Transverse colon (tissue), 4 donors: ENCODE measurements around the gene NUP85. TPM values are rescaled to one million over a fixed set of nuclear protein-coding genes. Genes with fewer than 3 reads are reported as not detected.

Source experiments
- DNase-seq: peaks from one replicate; pipeline ENCODE4 v3.0.0-alpha.2; 2019
- H3K27ac ChIP-seq, 4 donors: fragments of 200-600 bp; sonication (generic); 2 replicates each; pipeline ENCODE4 v1.5.1; 2016 to 2018; ENCODE audit warnings: inconsistent platforms in 4 of 4
- H3K27me3 ChIP-seq: fragments of 200-600 bp; sonication (generic); 2 replicates; pipeline ENCODE4 v1.5.1; 2017; ENCODE audit warnings: inconsistent platforms
- H3K36me3 ChIP-seq, 4 donors: fragments of 200-600 bp; sonication (generic); 2 replicates each; pipeline ENCODE4 v1.5.1; 2017 to 2019; ENCODE audit warnings: inconsistent platforms in 4 of 4
- H3K4me1 ChIP-seq, 4 donors: fragments of 200-600 bp; sonication (generic); 2 replicates each; pipeline ENCODE4 v1.5.1; 2017 to 2020; ENCODE audit warnings: inconsistent platforms in 4 of 4
- H3K4me3 ChIP-seq, 4 donors: fragments of 200-600 bp; sonication (generic); 1 replicate in 1 of 4; 2 replicates in 3 of 4; pipeline versions ENCODE4 v1.5.1 to v1.6.1; 2017 to 2019; ENCODE audit warnings: inconsistent platforms in 4 of 4
- H3K9me3 ChIP-seq, 2 donors: fragments of 200-600 bp; sonication (generic); 2 replicates each; pipeline ENCODE4 v1.5.1; 2017 to 2019; ENCODE audit warnings: inconsistent platforms in 2 of 2
- EP300 ChIP-seq: sonication (generic); formaldehyde crosslinking; IDR thresholded peaks from one replicate; pipeline ENCODE4 v1.6.1; 2017; ENCODE audit warnings: antibody characterized with exemption, low read depth
- POLR2A ChIP-seq: fragments of 450-650 bp; IDR thresholded peaks from one replicate; pipeline ENCODE4 v1.6.1; 2016; ENCODE audit warnings: antibody characterized with exemption, mild to moderate bottlenecking, moderate library complexity
- POLR2AphosphoS5 ChIP-seq, 3 donors: sonication (generic); formaldehyde crosslinking; IDR thresholded peaks; one replicate each; pipeline ENCODE4 v1.6.1; 2016; ENCODE audit warnings: antibody characterized with exemption in 3 of 3
- WGBS, 2 donors: methylation state at CpG; one replicate each; pipeline ENCODE4 v1.1.5; 2018; ENCODE audit warnings: low coverage in 1 of 2; 5-methylcytosine and 5-hydroxymethylcytosine counted together
- in situ Hi-C, 4 donors: fragments of 200-750 bp; cut with MboI; loops; one replicate each; pipeline versions ENCODE4 v1.15.0 to v1.15.1; 2017; ENCODE audit warnings: low sequenced_read_pairs in 3 of 4, low pct_ligation_motif_present in 1 of 4, low pct_unique_long_range_greater_than_20kb in 1 of 4
- intact Hi-C: fragments of 100-400 bp; cut with DNase I; formaldehyde crosslinking; loops from one replicate; pipeline ENCODE4 v1.15.1; 2023; ENCODE audit warnings: low total_unique reads
- total RNA-seq, 4 donors: library from RNA; depleted of rRNA; stranded (reverse); fragments of >200 nt; gene quantifications; one replicate each; pipeline ENCODE4 v1.1.0, GENCODE V29; 2016
- TF ChIP-seq, protein P1 (sequence below), 5 experiments: fragments of 200-600 bp in 3 of 5; fragments of 450-650 bp in 2 of 5; sonication (generic) in 3 of 5; IDR thresholded peaks; 1 replicate in 2 of 5; 2 replicates in 3 of 5; pipeline ENCODE4 v1.5.1; 2016 to 2017; ENCODE audit warnings: antibody characterized with exemption in 5 of 5, inconsistent platforms in 3 of 5, mild to moderate bottlenecking in 2 of 5, moderate library complexity in 1 of 5

The NUP85 gene
- total RNA-seq, 4 donors from 2014 or later: 13.1 to 204 (median 31.8) TPM

DNA sequence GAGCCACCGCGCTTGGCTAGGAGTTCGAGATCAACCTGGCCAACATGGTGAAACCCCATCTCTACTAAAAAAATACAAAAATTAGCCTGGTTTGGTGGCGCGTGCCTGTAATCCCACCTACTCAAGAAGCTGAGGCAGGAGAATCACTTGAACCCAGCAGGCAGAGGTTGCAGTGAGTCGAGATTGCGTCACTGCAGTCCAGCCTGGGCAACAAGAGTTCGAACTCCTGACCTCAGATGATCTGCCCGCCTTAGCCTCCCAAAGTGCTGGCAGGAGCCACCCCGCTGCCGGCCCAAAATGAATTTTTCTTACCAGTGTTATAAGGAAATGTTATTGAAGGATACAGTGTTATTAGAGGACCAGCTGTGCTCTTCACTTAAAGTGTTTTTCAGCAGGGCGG, 2.3 kb downstream of the NUP85 start:
- in situ Hi-C loops (loop anchor here in 1 of 4 donors (10.0 kb wide), 1 partner anchor 93 kb away; no protein-coding TSS in a partner anchor), intact Hi-C loops (loop anchor here (10.0 kb wide), 1 partner anchor 133 kb away; no protein-coding TSS in a partner anchor)
- Histone ChIP-seq H3K36me3 (peaks cover 0 to 29% (median 12%) of the 10 kb centered on the region in 4 donors), H3K9me3 (no peaks in the 10 kb centered on the region), H3K4me3 (no peak overlapping the region), H3K27ac (no peak overlapping the region), H3K27me3 (no peaks in the 10 kb centered on the region), H3K4me1 (peaks cover 11 to 30% (median 21%) of the 10 kb centered on the region in 4 donors)
- DNase-seq: no peak
- no peak for TF ChIP-seq POLR2A
- no peak for TF ChIP-seq POLR2AphosphoS5 (IDR thresholded peaks at IDR 0.05)
- TF ChIP-seq, protein P1, sequence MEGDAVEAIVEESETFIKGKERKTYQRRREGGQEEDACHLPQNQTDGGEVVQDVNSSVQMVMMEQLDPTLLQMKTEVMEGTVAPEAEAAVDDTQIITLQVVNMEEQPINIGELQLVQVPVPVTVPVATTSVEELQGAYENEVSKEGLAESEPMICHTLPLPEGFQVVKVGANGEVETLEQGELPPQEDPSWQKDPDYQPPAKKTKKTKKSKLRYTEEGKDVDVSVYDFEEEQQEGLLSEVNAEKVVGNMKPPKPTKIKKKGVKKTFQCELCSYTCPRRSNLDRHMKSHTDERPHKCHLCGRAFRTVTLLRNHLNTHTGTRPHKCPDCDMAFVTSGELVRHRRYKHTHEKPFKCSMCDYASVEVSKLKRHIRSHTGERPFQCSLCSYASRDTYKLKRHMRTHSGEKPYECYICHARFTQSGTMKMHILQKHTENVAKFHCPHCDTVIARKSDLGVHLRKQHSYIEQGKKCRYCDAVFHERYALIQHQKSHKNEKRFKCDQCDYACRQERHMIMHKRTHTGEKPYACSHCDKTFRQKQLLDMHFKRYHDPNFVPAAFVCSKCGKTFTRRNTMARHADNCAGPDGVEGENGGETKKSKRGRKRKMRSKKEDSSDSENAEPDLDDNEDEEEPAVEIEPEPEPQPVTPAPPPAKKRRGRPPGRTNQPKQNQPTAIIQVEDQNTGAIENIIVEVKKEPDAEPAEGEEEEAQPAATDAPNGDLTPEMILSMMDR (IDR thresholded peaks at IDR 0.05): no peak
- TF ChIP-seq EP300: no peak
- WGBS, 2 donors: 83% methylated on average over 1 to 12 of the region's 12 CpGs

DNA sequence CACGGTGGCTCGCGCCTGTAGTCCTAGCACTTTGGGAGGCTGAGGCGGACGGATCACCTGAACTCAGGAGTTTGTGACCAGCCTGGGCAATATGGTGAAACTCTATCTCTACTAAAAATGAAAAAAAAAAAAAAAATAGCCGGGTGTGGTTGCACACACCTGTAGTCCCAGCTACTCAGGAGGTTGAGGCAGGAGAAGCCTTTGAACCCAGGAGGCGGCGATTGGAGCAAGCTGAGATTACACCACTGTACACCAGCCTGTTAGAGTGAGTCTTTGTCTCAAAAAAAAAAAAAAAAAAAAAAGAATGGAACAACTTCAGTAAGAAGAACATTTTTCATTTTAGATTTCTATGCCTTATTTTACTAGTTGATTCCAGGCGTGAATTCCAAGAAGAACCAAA, 2.7 kb downstream of the NUP85 start:
- DNase-seq: no peak
- no peaks in the 10 kb centered on the region for H3K27me3 ChIP-seq
- peaks cover 11 to 30% (median 21%) of the 10 kb centered on the region in 4 donors for H3K4me1 ChIP-seq
- WGBS, 2 donors: 68 to 83% methylated on average over 9 of the region's 9 CpGs
- TF ChIP-seq POLR2AphosphoS5 (IDR thresholded peaks at IDR 0.05) (no peak), POLR2A (no peak), EP300 (no peak)
- TF ChIP-seq, protein P1 (IDR thresholded peaks at IDR 0.05): no peak
- in situ Hi-C loops: loop anchor here in 1 of 4 donors (10.0 kb wide), 1 partner anchor 93 kb away; no protein-coding TSS in a partner anchor
- H3K4me3 ChIP-seq: no peak overlapping the region
- H3K36me3 ChIP-seq: peaks cover 0 to 33% (median 14%) of the 10 kb centered on the region in 4 donors
- intact Hi-C loops: loop anchor here (10.0 kb wide), 1 partner anchor 133 kb away; no protein-coding TSS in a partner anchor
- no peaks in the 10 kb centered on the region for H3K9me3 ChIP-seq
- no peak overlapping the region for H3K27ac ChIP-seq

DNA sequence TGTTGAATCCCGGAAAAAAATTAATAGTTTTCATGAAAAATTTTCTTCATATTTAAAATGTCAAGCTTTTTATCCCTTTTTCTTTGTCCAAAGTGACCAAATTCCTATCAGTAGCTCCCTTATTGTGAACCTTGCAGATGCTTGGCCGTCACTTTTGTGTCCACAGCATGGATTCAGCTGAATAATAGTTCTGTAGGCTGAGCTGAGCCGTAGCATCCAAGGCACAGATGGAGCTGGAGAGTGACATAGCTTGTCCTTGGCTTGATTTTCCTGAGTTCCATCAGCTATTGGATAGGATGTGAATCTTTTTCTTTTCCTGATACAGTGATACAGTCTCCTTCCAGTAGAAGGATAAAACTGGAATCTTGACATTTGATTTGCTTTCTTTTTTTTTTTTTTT, 3.6 kb downstream of the NUP85 start:
- TF ChIP-seq POLR2AphosphoS5 (IDR thresholded peaks at IDR 0.05): no peak
- no peak for TF ChIP-seq EP300
- TF ChIP-seq POLR2A: no peak
- TF ChIP-seq, protein P1 (IDR thresholded peaks at IDR 0.05): no peak
- peaks cover 10 to 28% (median 21%) of the 10 kb centered on the region in 4 donors for H3K4me1 ChIP-seq
- in situ Hi-C loops (loop anchor here in 1 of 4 donors (10.0 kb wide), 1 partner anchor 94 kb away; no protein-coding TSS in a partner anchor), intact Hi-C loops (loop anchor here (10.0 kb wide), 1 partner anchor 134 kb away; no protein-coding TSS in a partner anchor)
- no peaks in the 10 kb centered on the region for H3K9me3 ChIP-seq
- H3K27me3 ChIP-seq: no peaks in the 10 kb centered on the region
- WGBS, 2 donors: 76 to 79% methylated on average over 3 of the region's 3 CpGs
- peaks cover 0 to 42% (median 18%) of the 10 kb centered on the region in 4 donors for H3K36me3 ChIP-seq
- H3K4me3 ChIP-seq: no peak overlapping the region
- H3K27ac ChIP-seq: no peak overlapping the region
- DNase-seq: no peak

DNA sequence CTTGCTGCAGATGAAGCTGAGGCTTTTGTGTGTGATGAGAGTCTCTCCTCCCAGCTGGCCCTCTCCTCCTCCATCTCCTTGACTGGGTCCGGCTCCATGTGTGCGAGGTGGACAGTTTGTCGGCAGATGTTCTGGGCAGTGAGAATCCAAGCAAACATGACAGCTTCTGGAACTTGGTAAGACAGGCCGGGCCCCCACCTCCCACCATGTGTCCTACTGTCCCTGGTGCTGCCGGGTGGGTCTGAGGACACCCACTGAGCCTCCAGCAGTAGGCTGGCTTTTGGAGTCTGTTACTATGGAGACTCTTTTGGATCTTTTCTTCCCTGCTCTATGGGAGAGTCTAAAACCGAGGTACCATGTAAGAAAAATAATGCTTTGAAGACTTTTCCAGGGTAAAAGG, 12.7 kb downstream of the NUP85 start:
- Histone ChIP-seq H3K36me3 (peaks cover 0 to 46% (median 18%) of the 10 kb centered on the region in 4 donors), H3K4me3 (no peak overlapping the region), H3K27me3 (no peaks in the 10 kb centered on the region), H3K9me3 (no peaks in the 10 kb centered on the region), H3K27ac (no peak overlapping the region), H3K4me1 (no peaks in the 10 kb centered on the region)
- DNase-seq: no peak
- TF ChIP-seq, protein P1 (IDR thresholded peaks at IDR 0.05): no peak
- no peak for TF ChIP-seq EP300
- TF ChIP-seq POLR2A: no peak
- no peak for TF ChIP-seq POLR2AphosphoS5 (IDR thresholded peaks at IDR 0.05)
- intact Hi-C loops: no loop called here
- in situ Hi-C loops: no loop called here
- 92 to 95% methylated on average over 2 to 6 of the region's 6 CpGs for WGBS, 2 donors
